SU-DHL-6 (cell line): ENCODE data around the gene ATP4A.

Experiments
- H2AFZ ChIP-seq: fragments of 200-600 bp; sonication (generic); 2 replicates; pipeline ENCODE4 v1.6.1; 2014; ENCODE audit warnings: low read depth, mild to moderate bottlenecking, moderate library complexity, mixed read lengths, antibody characterized with exemption, low read length; ENCODE audit not compliant: severe bottlenecking
- H3F3A ChIP-seq: fragments of 200-600 bp; shearing (Covaris generic); 2 replicates; pipeline ENCODE4 v1.6.0; 2016; ENCODE audit warnings: antibody characterized with exemption, mild to moderate bottlenecking; ENCODE audit not compliant: insufficient read depth
- H3K27ac ChIP-seq: fragments of 200-600 bp; sonication (generic); 2 replicates; pipeline ENCODE4 v1.5.1; 2016; ENCODE audit warnings: low read depth, mild to moderate bottlenecking, low read length, moderate library complexity, mixed read lengths
- H3K27me3 ChIP-seq: fragments of 200-600 bp; sonication (generic), shearing (Covaris generic); 2 replicates; pipeline ENCODE4 v1.6.0; 2014; ENCODE audit warnings: mild to moderate bottlenecking, low read length
- H3K36me3 ChIP-seq: fragments of 200-600 bp; sonication (generic); 2 replicates; pipeline ENCODE4 v1.6.1; 2014; ENCODE audit warnings: mild to moderate bottlenecking, low read length, mixed read lengths
- H3K4me2 ChIP-seq: fragments of 300-600, 200-600 bp; shearing (Covaris generic), sonication (generic); 2 replicates; pipeline ENCODE4 v1.6.0; 2014; ENCODE audit warnings: low read length, low read depth, mild to moderate bottlenecking; ENCODE audit not compliant: poor library complexity, severe bottlenecking
- H3K4me3 ChIP-seq: fragments of 200-600 bp; sonication (generic); 2 replicates; pipeline ENCODE4 v1.5.1; 2014; ENCODE audit warnings: antibody characterized with exemption, low read length, mild to moderate bottlenecking, mixed read lengths; ENCODE audit not compliant: insufficient read depth, poor library complexity, severe bottlenecking
- H3K79me2 ChIP-seq: fragments of 200-600 bp; sonication (generic); 2 replicates; pipeline ENCODE4 v1.6.1; 2014; ENCODE audit warnings: mild to moderate bottlenecking, low read length, moderate library complexity; ENCODE audit not compliant: insufficient read depth
- H3K9ac ChIP-seq: fragments of 200-600 bp; sonication (generic); 2 replicates; pipeline ENCODE4 v1.7.0; 2014; ENCODE audit warnings: mild to moderate bottlenecking, low read length
- H3K9me2 ChIP-seq: fragments of 200-600 bp; sonication (generic); replicated peaks from 2 replicates; pipeline ENCODE4 v1.6.1; 2014; ENCODE audit warnings: low read length; ENCODE audit not compliant: insufficient read depth
- H3K9me3 ChIP-seq: fragments of 200-600 bp; sonication (generic); 2 replicates; pipeline ENCODE4 v1.6.1; 2014; ENCODE audit warnings: low read length, mixed read lengths; ENCODE audit not compliant: insufficient read depth
- H4K20me1 ChIP-seq: fragments of 200-600 bp; sonication (generic); 2 replicates; pipeline ENCODE4 v1.6.1; 2014; ENCODE audit warnings: low read depth, mild to moderate bottlenecking, antibody characterized with exemption, low read length, moderate library complexity, mixed read lengths
- CTCF ChIP-seq: fragments of 200-600 bp; sonication (generic); IDR thresholded peaks from one replicate; pipeline ENCODE4 v1.5.1; 2017; ENCODE audit warnings: antibody characterized with exemption, mild to moderate bottlenecking, low read length, moderate library complexity; ENCODE audit not compliant: insufficient read depth, poor library complexity, severe bottlenecking
- EZH2phosphoT487 ChIP-seq: fragments of 200-600 bp; sonication (generic), shearing (Covaris generic); conservative IDR thresholded peaks from 2 replicates; pipeline ENCODE4 v1.6.1; 2018; ENCODE audit warnings: mild to moderate bottlenecking, antibody characterized with exemption, low read length, moderate library complexity, mixed read lengths

The ATP4A gene

DNA sequence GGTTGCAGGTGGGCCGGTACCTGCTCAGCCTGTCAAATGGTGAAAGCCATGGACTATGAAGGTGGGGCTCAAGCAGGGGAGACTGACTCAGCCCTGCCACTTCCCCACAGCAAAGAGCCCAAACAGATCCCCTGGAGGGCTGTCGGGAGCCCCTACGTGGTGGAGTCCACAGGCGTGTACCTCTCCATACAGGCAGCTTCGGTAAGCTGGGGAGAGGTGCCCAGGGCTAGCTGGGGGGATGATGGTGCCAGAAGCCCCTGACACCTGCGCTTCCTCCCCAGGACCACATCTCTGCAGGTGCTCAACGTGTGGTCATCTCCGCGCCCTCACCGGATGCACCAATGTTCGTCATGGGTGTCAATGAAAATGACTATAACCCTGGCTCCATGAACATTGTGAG is 21.2 kb downstream of the ATP4A start:
- H3K9me2 ChIP-seq: no peaks in the 10 kb centered on the region
- no peaks in the 10 kb centered on the region for H3F3A ChIP-seq
- TF ChIP-seq EZH2phosphoT487 (no peak), CTCF (no peak)
- H3K27ac ChIP-seq: no peak overlapping the region
- H3K79me2 ChIP-seq: peaks cover 19% of the 10 kb centered on the region; the same call in 1 of the 2 replicates
- H3K4me3 ChIP-seq: no peak overlapping the region
- H3K4me2 ChIP-seq: no peak overlapping the region
- H2AFZ ChIP-seq: no peak overlapping the region
- H3K27me3 ChIP-seq: no peaks in the 10 kb centered on the region
- no peak overlapping the region for H3K9ac ChIP-seq
- no peaks in the 10 kb centered on the region for H4K20me1 ChIP-seq
- H3K9me3 ChIP-seq: no peaks in the 10 kb centered on the region
- no peaks in the 10 kb centered on the region for H3K36me3 ChIP-seq

GRCh38 chr19:35540356-35540927 is 23.0 kb downstream of the ATP4A start:
- no peak overlapping the region for H2AFZ ChIP-seq
- H4K20me1 ChIP-seq: no peaks in the 10 kb centered on the region
- H3K27me3 ChIP-seq: no peaks in the 10 kb centered on the region
- no peaks in the 10 kb centered on the region for H3F3A ChIP-seq
- TF ChIP-seq CTCF: no peak
- no peak for TF ChIP-seq EZH2phosphoT487
- no peak overlapping the region for H3K4me2 ChIP-seq
- no peak overlapping the region for H3K9ac ChIP-seq
- H3K27ac ChIP-seq: no peak overlapping the region
- H3K9me3 ChIP-seq: no peaks in the 10 kb centered on the region
- no peak overlapping the region for H3K4me3 ChIP-seq
- no peaks in the 10 kb centered on the region for H3K9me2 ChIP-seq
- peaks cover 8% of the 10 kb centered on the region; the same call in 1 of the 2 replicates for H3K79me2 ChIP-seq
- H3K36me3 ChIP-seq: no peaks in the 10 kb centered on the region

DNA sequence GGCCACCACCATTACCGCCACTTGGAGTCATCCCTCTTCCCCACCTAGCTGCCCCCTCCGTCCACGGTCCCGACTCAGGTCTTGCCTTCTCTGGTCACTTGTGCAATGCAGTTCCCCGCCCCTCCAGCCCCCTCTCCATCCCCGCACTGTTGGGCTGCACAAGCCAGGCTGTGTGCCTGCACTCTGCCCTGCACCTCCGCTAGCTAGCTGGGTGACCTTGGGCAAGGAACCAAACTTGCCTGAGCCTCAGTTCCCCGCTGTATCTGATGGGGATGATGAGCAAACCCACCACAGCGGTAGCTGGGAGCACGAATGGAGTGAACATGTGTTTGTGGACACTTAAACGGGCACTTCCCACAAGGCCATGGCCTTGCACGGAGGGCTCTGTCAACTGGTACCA is 23.6 kb downstream of the ATP4A start:
- Histone ChIP-seq H3K9ac (no peak overlapping the region), H3K27me3 (no peaks in the 10 kb centered on the region), H2AFZ (no peak overlapping the region)

More for the DNA sequence above, 23.6 kb downstream of the ATP4A start:
- TF ChIP-seq CTCF (no peak), EZH2phosphoT487 (no peak)
- Histone ChIP-seq H3K79me2 (peaks cover 5% of the 10 kb centered on the region; the same call in 1 of the 2 replicates), H3K9me3 (no peaks in the 10 kb centered on the region), H3K4me3 (no peak overlapping the region), H3K36me3 (no peaks in the 10 kb centered on the region), H3K27ac (no peak overlapping the region), H3K9me2 (no peaks in the 10 kb centered on the region), H3F3A (no peaks in the 10 kb centered on the region), H3K4me2 (no peak overlapping the region), H4K20me1 (no peaks in the 10 kb centered on the region)
